ENCODE measurements around the gene DUSP10. TPM values are rescaled to one million over a fixed set of nuclear protein-coding genes. Genes with fewer than 3 reads are reported as not detected.

DUSP10 gene
- total RNA-seq, 1 experiment from 2014 or later: 0.17 TPM

- Histone ChIP-seq H3K27me3 (replicated peaks; ENCODE audit: insufficient read depth, low read depth, low read length, poor library complexity) (no peaks in the 10 kb centered on the region), H3K4me3 (ENCODE audit: low read depth, low read length, poor library complexity, severe bottlenecking) (no peak overlapping the region), H3K4me1 (ENCODE audit: insufficient read depth, low read length, poor library complexity, severe bottlenecking) (no peaks in the 10 kb centered on the region), H3K9me3 (ENCODE audit: low read depth, low read length, poor library complexity, severe bottlenecking) (no peaks in the 10 kb centered on the region), H3K27ac (ENCODE audit: low read depth, low read length, poor library complexity, severe bottlenecking) (no peak overlapping the region), H3K36me3 (ENCODE audit: insufficient read depth, low read length, poor library complexity, severe bottlenecking) (no peaks in the 10 kb centered on the region)
- intact Hi-C loops (cut with micrococcal nuclease; ENCODE audit: unreplicated experiment): no loop called here
- POLR2A ChIA-PET (ENCODE audit: low non-redundant PET): no interaction called here
- no TSS peak for BruUV-seq (replicated peaks)
- no peak for TF ChIP-seq EZH2 (IDR thresholded peaks at IDR 0.05; ENCODE audit: borderline replicate concordance, low read depth, low read length, poor library complexity, severe bottlenecking)
- TF ChIP-seq, protein P1, sequence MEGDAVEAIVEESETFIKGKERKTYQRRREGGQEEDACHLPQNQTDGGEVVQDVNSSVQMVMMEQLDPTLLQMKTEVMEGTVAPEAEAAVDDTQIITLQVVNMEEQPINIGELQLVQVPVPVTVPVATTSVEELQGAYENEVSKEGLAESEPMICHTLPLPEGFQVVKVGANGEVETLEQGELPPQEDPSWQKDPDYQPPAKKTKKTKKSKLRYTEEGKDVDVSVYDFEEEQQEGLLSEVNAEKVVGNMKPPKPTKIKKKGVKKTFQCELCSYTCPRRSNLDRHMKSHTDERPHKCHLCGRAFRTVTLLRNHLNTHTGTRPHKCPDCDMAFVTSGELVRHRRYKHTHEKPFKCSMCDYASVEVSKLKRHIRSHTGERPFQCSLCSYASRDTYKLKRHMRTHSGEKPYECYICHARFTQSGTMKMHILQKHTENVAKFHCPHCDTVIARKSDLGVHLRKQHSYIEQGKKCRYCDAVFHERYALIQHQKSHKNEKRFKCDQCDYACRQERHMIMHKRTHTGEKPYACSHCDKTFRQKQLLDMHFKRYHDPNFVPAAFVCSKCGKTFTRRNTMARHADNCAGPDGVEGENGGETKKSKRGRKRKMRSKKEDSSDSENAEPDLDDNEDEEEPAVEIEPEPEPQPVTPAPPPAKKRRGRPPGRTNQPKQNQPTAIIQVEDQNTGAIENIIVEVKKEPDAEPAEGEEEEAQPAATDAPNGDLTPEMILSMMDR (conservative IDR thresholded peaks at IDR 0.05; ENCODE audit: low read depth, low read length): no peak
- DNase-seq (ENCODE audit: low spot score): no peak
- CTCF ChIA-PET: no interaction called here
Measured at GRCh38 chr1:221724931-221725605, 16.8 kb downstream of the DUSP10 start.

DNA sequence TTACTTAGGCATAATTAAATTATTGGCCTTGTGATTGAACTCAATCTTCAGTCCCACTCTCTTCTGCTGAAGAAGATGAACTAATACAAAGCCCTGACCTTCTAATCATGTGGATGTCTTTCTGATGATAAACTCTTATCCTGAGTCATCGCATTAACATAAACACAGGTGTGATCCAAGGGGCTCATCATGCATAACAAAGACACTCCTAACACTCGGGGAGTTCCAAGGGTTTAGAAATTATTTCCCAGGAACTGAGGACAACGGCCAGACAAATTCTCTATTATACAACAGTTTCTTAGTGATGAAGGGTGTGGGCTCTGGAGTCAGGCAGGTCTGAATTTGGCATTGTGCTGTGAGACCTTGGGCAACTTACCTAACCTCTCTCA is 18.0 kb downstream of the DUSP10 start:
- H3K27ac ChIP-seq (ENCODE audit: low read depth, low read length, poor library complexity, severe bottlenecking): no peak overlapping the region
- ChIA-PET CTCF (no interaction called here), POLR2A (ENCODE audit: low non-redundant PET) (no interaction called here)
- H3K4me3 ChIP-seq (ENCODE audit: low read depth, low read length, poor library complexity, severe bottlenecking): no peak overlapping the region
- no peaks in the 10 kb centered on the region for H3K36me3 ChIP-seq (ENCODE audit: insufficient read depth, low read length, poor library complexity, severe bottlenecking)
- intact Hi-C loops (cut with micrococcal nuclease; ENCODE audit: unreplicated experiment): no loop called here
- H3K4me1 ChIP-seq (ENCODE audit: insufficient read depth, low read length, poor library complexity, severe bottlenecking): no peaks in the 10 kb centered on the region
- TF ChIP-seq, protein P1 (conservative IDR thresholded peaks at IDR 0.05; ENCODE audit: low read depth, low read length): no peak
- no peak for TF ChIP-seq EZH2 (IDR thresholded peaks at IDR 0.05; ENCODE audit: borderline replicate concordance, low read depth, low read length, poor library complexity, severe bottlenecking)
- no peak for DNase-seq (ENCODE audit: low spot score)
- no TSS peak for BruUV-seq (replicated peaks)
- no peaks in the 10 kb centered on the region for H3K9me3 ChIP-seq (ENCODE audit: low read depth, low read length, poor library complexity, severe bottlenecking)
- H3K27me3 ChIP-seq (replicated peaks; ENCODE audit: insufficient read depth, low read depth, low read length, poor library complexity): no peaks in the 10 kb centered on the region

GRCh38 chr1:221723018-221723847 is 18.7 kb downstream of the DUSP10 start:
- no TSS peak for BruUV-seq (replicated peaks)
- TF ChIP-seq, protein P1 (conservative IDR thresholded peaks at IDR 0.05; ENCODE audit: low read depth, low read length): no peak
- no peak for TF ChIP-seq EZH2 (IDR thresholded peaks at IDR 0.05; ENCODE audit: borderline replicate concordance, low read depth, low read length, poor library complexity, severe bottlenecking)
- DNase-seq (ENCODE audit: low spot score): no peak
- intact Hi-C loops (cut with micrococcal nuclease; ENCODE audit: unreplicated experiment): no loop called here
- CTCF ChIA-PET: no interaction called here
- POLR2A ChIA-PET (ENCODE audit: low non-redundant PET): no interaction called here
- Histone ChIP-seq H3K4me3 (ENCODE audit: low read depth, low read length, poor library complexity, severe bottlenecking) (no peak overlapping the region), H3K4me1 (ENCODE audit: insufficient read depth, low read length, poor library complexity, severe bottlenecking) (no peaks in the 10 kb centered on the region), H3K9me3 (ENCODE audit: low read depth, low read length, poor library complexity, severe bottlenecking) (no peaks in the 10 kb centered on the region), H3K27ac (ENCODE audit: low read depth, low read length, poor library complexity, severe bottlenecking) (no peak overlapping the region), H3K27me3 (replicated peaks; ENCODE audit: insufficient read depth, low read depth, low read length, poor library complexity) (no peaks in the 10 kb centered on the region), H3K36me3 (ENCODE audit: insufficient read depth, low read length, poor library complexity, severe bottlenecking) (no peaks in the 10 kb centered on the region)

All from A673 (cell line).